ENCODE results near the gene KRT40. TPM values are rescaled to one million over a fixed set of nuclear protein-coding genes. Genes with fewer than 3 reads are reported as not detected.

The KRT40 gene
- total and polyA plus RNA-seq, 2 experiments from 2014 or later = not detected

DNA sequence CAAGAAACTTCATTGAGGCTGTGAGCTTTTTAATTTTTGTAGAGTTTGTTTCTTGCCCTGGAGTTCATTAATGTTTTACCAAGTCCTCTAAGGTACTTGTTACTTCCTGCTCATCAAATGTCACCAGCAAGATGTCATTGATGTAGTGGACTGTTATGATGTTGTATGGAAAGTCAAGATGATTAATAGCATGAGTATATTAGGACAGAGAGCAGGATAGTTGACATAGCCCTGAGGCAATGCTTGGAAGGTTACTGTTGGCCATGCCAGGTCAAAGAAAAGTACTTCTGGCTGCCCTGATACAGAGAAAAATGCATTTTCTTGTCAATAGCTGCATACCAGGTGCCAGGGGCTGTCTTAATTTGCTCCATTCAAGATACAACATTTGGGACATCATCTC lies 36.2 kb upstream of the KRT40 start (continued):
- TF ChIP-seq, protein P1, sequence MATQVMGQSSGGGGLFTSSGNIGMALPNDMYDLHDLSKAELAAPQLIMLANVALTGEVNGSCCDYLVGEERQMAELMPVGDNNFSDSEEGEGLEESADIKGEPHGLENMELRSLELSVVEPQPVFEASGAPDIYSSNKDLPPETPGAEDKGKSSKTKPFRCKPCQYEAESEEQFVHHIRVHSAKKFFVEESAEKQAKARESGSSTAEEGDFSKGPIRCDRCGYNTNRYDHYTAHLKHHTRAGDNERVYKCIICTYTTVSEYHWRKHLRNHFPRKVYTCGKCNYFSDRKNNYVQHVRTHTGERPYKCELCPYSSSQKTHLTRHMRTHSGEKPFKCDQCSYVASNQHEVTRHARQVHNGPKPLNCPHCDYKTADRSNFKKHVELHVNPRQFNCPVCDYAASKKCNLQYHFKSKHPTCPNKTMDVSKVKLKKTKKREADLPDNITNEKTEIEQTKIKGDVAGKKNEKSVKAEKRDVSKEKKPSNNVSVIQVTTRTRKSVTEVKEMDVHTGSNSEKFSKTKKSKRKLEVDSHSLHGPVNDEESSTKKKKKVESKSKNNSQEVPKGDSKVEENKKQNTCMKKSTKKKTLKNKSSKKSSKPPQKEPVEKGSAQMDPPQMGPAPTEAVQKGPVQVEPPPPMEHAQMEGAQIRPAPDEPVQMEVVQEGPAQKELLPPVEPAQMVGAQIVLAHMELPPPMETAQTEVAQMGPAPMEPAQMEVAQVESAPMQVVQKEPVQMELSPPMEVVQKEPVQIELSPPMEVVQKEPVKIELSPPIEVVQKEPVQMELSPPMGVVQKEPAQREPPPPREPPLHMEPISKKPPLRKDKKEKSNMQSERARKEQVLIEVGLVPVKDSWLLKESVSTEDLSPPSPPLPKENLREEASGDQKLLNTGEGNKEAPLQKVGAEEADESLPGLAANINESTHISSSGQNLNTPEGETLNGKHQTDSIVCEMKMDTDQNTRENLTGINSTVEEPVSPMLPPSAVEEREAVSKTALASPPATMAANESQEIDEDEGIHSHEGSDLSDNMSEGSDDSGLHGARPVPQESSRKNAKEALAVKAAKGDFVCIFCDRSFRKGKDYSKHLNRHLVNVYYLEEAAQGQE (IDR thresholded peaks at IDR 0.05; ENCODE audit: unreplicated experiment) = no peak
- no peak for TF ChIP-seq ZNF331 (CRISPR knock-in tag; IDR thresholded peaks at IDR 0.05; ENCODE audit: low read depth)
- TF ChIP-seq EZH2 (IDR thresholded peaks at IDR 0.05; ENCODE audit: low read depth, unreplicated experiment) = no peak
- TF ChIP-seq JUNB (IDR thresholded peaks at IDR 0.05; ENCODE audit: unreplicated experiment) = no peak
- TF ChIP-seq NANOG (IDR thresholded peaks at IDR 0.05; ENCODE audit: borderline replicate concordance) = no peak

DNA sequence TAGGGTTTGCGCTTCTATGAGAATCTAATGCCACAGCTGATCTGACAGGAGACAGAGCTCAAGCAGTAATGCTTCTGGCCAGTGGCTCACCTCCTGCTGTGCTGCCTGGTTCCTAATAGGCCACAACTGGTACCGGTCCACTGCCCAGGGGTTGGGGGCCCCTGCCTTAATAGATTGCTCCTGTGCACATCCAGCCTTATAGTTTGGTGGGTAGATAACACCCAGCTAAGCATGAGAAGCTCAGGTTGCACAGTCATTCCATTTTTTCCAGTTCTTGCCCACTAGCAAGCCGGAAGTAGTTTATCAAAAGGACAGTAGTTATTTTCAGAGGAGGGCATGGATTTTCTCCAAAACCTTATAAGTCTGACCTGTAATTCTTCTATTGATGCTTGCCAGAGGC lies 35.3 kb upstream of the KRT40 start:
- H3K27me3 Mint-ChIP-seq (ENCODE audit: insufficient read depth, low read depth, poor library complexity) = no peaks in the 10 kb centered on the region

DNA sequence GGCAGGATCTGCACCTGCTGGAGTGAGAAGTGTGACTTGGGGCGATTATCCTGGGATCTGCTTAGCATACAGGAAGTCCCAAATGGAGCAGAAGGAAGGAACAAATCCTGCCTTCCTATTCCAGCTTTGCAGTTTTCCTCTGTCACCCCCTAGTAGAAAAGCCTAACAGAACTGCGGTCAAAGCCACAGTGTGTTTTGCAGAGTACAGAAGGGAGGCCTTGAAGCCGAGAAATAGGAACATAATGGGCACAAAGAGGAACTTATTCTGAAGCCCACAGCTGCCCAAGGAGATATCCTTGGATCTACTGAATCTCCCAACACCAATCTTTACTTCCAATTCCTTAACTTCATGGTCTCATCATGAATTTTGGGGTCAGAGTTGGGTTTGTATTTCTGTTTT lies 34.4 kb upstream of the KRT40 start:
- Histone ChIP-seq H3K79me2 (replicated peaks; ENCODE audit: insufficient read depth) (no peaks in the 10 kb centered on the region), H3K4me2 (no peak overlapping the region), H3K36me3 (ENCODE audit: insufficient read depth) (no peaks in the 10 kb centered on the region), H2AFZ (peak overlapping the region; percentile 52; the same call in 1 of the 2 replicates), H4K20me1 (replicated peaks; ENCODE audit: insufficient read depth) (no peaks in the 10 kb centered on the region), H3K27me3 (ENCODE audit: insufficient read depth) (no peaks in the 10 kb centered on the region), H3K27ac (ENCODE audit: low read depth) (no peak overlapping the region), H3K9me2 (ENCODE audit: insufficient read depth) (no peaks in the 10 kb centered on the region), H3K4me3 (no peak overlapping the region), H3F3A (replicated peaks; ENCODE audit: low read depth) (no peaks in the 10 kb centered on the region), H3K4me1 (ENCODE audit: insufficient read depth) (no peaks in the 10 kb centered on the region)
- no peaks in the 10 kb centered on the region for H3K36me3 Mint-ChIP-seq (ENCODE audit: low read depth)
- H3K27me3 Mint-ChIP-seq (ENCODE audit: insufficient read depth, low read depth, poor library complexity) = no peaks in the 10 kb centered on the region
- no peaks in the 10 kb centered on the region for H3K9me3 Mint-ChIP-seq
- no peak for ATAC-seq
- peak overlapping the region; percentile 32; the same call in 1 of the 2 replicates for H3K27ac Mint-ChIP-seq
- DNase-seq (ENCODE audit: low spot score) = no peak
- no peaks in the 10 kb centered on the region for H3K4me1 Mint-ChIP-seq
- H3K4me3 Mint-ChIP-seq = no peak overlapping the region
- TF ChIP-seq JUNB (IDR thresholded peaks at IDR 0.05; ENCODE audit: unreplicated experiment) (no peak), ZNF331 (CRISPR knock-in tag; IDR thresholded peaks at IDR 0.05; ENCODE audit: low read depth) (no peak)
- TF ChIP-seq, protein P2, sequence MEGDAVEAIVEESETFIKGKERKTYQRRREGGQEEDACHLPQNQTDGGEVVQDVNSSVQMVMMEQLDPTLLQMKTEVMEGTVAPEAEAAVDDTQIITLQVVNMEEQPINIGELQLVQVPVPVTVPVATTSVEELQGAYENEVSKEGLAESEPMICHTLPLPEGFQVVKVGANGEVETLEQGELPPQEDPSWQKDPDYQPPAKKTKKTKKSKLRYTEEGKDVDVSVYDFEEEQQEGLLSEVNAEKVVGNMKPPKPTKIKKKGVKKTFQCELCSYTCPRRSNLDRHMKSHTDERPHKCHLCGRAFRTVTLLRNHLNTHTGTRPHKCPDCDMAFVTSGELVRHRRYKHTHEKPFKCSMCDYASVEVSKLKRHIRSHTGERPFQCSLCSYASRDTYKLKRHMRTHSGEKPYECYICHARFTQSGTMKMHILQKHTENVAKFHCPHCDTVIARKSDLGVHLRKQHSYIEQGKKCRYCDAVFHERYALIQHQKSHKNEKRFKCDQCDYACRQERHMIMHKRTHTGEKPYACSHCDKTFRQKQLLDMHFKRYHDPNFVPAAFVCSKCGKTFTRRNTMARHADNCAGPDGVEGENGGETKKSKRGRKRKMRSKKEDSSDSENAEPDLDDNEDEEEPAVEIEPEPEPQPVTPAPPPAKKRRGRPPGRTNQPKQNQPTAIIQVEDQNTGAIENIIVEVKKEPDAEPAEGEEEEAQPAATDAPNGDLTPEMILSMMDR (conservative IDR thresholded peaks at IDR 0.05; ENCODE audit: low read depth in 2 of 2) = no peak
- TF ChIP-seq, protein P1 (IDR thresholded peaks at IDR 0.05; ENCODE audit: unreplicated experiment) = no peak

More for the DNA sequence above, 35.3 kb upstream of the KRT40 start:
- no peaks in the 10 kb centered on the region for H3K9me3 Mint-ChIP-seq
- H3K27ac Mint-ChIP-seq = no peak overlapping the region
- Histone ChIP-seq H4K20me1 (replicated peaks; ENCODE audit: insufficient read depth) (no peaks in the 10 kb centered on the region), H3K79me2 (replicated peaks; ENCODE audit: insufficient read depth) (no peaks in the 10 kb centered on the region), H2AFZ (no peak overlapping the region), H3K27ac (ENCODE audit: low read depth) (no peak overlapping the region), H3K4me3 (no peak overlapping the region), H3K4me2 (no peak overlapping the region), H3F3A (replicated peaks; ENCODE audit: low read depth) (no peaks in the 10 kb centered on the region), H3K36me3 (ENCODE audit: insufficient read depth) (no peaks in the 10 kb centered on the region), H3K27me3 (ENCODE audit: insufficient read depth) (no peaks in the 10 kb centered on the region), H3K9me2 (ENCODE audit: insufficient read depth) (no peaks in the 10 kb centered on the region), H3K4me1 (ENCODE audit: insufficient read depth) (no peaks in the 10 kb centered on the region)
- TF ChIP-seq EZH2 (IDR thresholded peaks at IDR 0.05; ENCODE audit: low read depth, unreplicated experiment) (no peak), CREB1 (CRISPR knock-in tag; IDR thresholded peaks at IDR 0.05; ENCODE audit: low read depth) (no peak), ZNF331 (CRISPR knock-in tag; IDR thresholded peaks at IDR 0.05; ENCODE audit: low read depth) (no peak), ZNF114 (CRISPR knock-in tag; IDR thresholded peaks at IDR 0.05) (no peak), JUNB (IDR thresholded peaks at IDR 0.05; ENCODE audit: unreplicated experiment) (no peak)
- TF ChIP-seq, protein P3, sequence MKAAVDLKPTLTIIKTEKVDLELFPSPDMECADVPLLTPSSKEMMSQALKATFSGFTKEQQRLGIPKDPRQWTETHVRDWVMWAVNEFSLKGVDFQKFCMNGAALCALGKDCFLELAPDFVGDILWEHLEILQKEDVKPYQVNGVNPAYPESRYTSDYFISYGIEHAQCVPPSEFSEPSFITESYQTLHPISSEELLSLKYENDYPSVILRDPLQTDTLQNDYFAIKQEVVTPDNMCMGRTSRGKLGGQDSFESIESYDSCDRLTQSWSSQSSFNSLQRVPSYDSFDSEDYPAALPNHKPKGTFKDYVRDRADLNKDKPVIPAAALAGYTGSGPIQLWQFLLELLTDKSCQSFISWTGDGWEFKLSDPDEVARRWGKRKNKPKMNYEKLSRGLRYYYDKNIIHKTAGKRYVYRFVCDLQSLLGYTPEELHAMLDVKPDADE (IDR thresholded peaks at IDR 0.05) = no peak
- H3K36me3 Mint-ChIP-seq (ENCODE audit: low read depth) = no peaks in the 10 kb centered on the region
- no peaks in the 10 kb centered on the region for H3K4me1 Mint-ChIP-seq
- ATAC-seq (no peak), DNase-seq (ENCODE audit: low spot score) (no peak)
- no peak overlapping the region for H3K4me3 Mint-ChIP-seq

Measured in GM23338 (cell line).